Aorta (tissue), 5 donors: ENCODE measurements around the gene PLD4. TPM values are rescaled to one million over a fixed set of nuclear protein-coding genes. Genes with fewer than 3 reads are reported as not detected.

Experiments
- ATAC-seq: fragments of 200-7000 bp; cut with Tn5 transposase; one replicate; pipeline ENCODE4 v1.9.1; 2022; ENCODE audit warnings: moderate library complexity; ENCODE audit not compliant: low FRiP score
- DNase-seq, 2 donors: peaks; one replicate each; pipeline ENCODE4 v3.0.0-alpha.2; 2020
- H3K27ac ChIP-seq, 2 donors: one replicate each; pipeline ENCODE4 v1.5.1; 2013; ENCODE audit warnings: low read length in 2 of 2, mild to moderate bottlenecking in 2 of 2, moderate library complexity in 2 of 2, control low read depth in 1 of 2, inconsistent platforms in 1 of 2, low read depth in 1 of 2
- H3K27me3 ChIP-seq, 2 donors: one replicate each; pipeline ENCODE4 v1.6.1; 2013; ENCODE audit warnings: control low read depth in 1 of 2, low read length in 1 of 2, mild to moderate bottlenecking in 1 of 2, moderate library complexity in 1 of 2; ENCODE audit not compliant: insufficient read depth in 2 of 2, control insufficient read depth in 1 of 2
- H3K36me3 ChIP-seq, 2 donors: one replicate each; pipeline ENCODE4 v1.6.1; 2013; ENCODE audit warnings: control low read depth in 1 of 2, low read length in 1 of 2, mild to moderate bottlenecking in 1 of 2; ENCODE audit not compliant: insufficient read depth in 2 of 2, control insufficient read depth in 1 of 2
- H3K4me1 ChIP-seq, 2 donors: one replicate each; pipeline ENCODE4 v1.6.1; 2013; ENCODE audit warnings: low read length in 2 of 2, control low read depth in 1 of 2, mild to moderate bottlenecking in 1 of 2, moderate library complexity in 1 of 2; ENCODE audit not compliant: insufficient read depth in 2 of 2, control insufficient read depth in 1 of 2
- H3K4me3 ChIP-seq, 2 donors: one replicate each; pipeline ENCODE4 v1.5.1; 2013; ENCODE audit warnings: low read length in 2 of 2, control low read depth in 1 of 2, mild to moderate bottlenecking in 1 of 2
- H3K9me3 ChIP-seq: one replicate; pipeline ENCODE4 v1.6.1; 2013; ENCODE audit warnings: mild to moderate bottlenecking, low read length; ENCODE audit not compliant: control insufficient read depth
- WGBS, 2 donors: extraction: QIAGEN DNeasy Blood & Tissue Kit; methylation state at CpG; one replicate each; pipeline ENCODE4 v1.1.7; 2013; 5-methylcytosine and 5-hydroxymethylcytosine counted together
- intact Hi-C, 2 donors: fragments of 100-400 bp; cut with DNase I; formaldehyde crosslinking; loops; one replicate each; pipeline versions ENCODE4 v1.14.2 to v1.15.0; 2022
- long read RNA-seq, 2 donors: library from polyadenylated mRNA; unstranded; transcript quantifications; one replicate each; pipeline ENCODE4 v2.0.0, GENCODE V29; 2020 to 2021
- polyA plus RNA-seq, 2 donors: library from polyadenylated mRNA; stranded (reverse); fragments of 200-250 nt; gene quantifications; one replicate each; pipeline ENCODE4 v1.2.3, GENCODE V29; 2013
- total RNA-seq, 2 donors: library from RNA; stranded (reverse); fragmentation: NEBNext Ultra II Directional; extraction: Animal tissue kit (Norgen Biotek cat#: 25700); gene quantifications; one replicate each; pipeline ENCODE4 v1.2.1, GENCODE V29; 2021
- donor health status: healthy with polysubstance abuse.
- donor health status: Bipolar disorder and iron deficiency.
- donor health status: DM: no; HTN: no; CAD: no.
- donor health status: DM: no; HTN: no; CAD: no.
- donor health status: DM: yes; HTN: yes; CAD: no.

The PLD4 gene, protein sequence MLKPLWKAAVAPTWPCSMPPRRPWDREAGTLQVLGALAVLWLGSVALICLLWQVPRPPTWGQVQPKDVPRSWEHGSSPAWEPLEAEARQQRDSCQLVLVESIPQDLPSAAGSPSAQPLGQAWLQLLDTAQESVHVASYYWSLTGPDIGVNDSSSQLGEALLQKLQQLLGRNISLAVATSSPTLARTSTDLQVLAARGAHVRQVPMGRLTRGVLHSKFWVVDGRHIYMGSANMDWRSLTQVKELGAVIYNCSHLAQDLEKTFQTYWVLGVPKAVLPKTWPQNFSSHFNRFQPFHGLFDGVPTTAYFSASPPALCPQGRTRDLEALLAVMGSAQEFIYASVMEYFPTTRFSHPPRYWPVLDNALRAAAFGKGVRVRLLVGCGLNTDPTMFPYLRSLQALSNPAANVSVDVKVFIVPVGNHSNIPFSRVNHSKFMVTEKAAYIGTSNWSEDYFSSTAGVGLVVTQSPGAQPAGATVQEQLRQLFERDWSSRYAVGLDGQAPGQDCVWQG
- 1 to 10 TPM in 1 of 2 donors, under 1 TPM in 1; 0.62 to 1.7 TPM for total RNA-seq
- under 1 TPM in 1 of 2 donors, not detected in 1; 0.38 TPM for polyA plus RNA-seq
- long read RNA-seq, donor 1, full-length matches to known transcripts = 1 of 2 reads
- long read RNA-seq, donor 1, partial matches to known transcripts = 0 of 2 reads
- long read RNA-seq, donor 1, other reads (novel, unspliced or antisense) = 1 of 2 reads
- long read RNA-seq, donor 2, full-length matches to known transcripts = 1 of 1 reads
- long read RNA-seq, donor 2, partial matches to known transcripts = 0 of 1 reads
- long read RNA-seq, donor 2, other reads (novel, unspliced or antisense) = 0 of 1 reads

DNA sequence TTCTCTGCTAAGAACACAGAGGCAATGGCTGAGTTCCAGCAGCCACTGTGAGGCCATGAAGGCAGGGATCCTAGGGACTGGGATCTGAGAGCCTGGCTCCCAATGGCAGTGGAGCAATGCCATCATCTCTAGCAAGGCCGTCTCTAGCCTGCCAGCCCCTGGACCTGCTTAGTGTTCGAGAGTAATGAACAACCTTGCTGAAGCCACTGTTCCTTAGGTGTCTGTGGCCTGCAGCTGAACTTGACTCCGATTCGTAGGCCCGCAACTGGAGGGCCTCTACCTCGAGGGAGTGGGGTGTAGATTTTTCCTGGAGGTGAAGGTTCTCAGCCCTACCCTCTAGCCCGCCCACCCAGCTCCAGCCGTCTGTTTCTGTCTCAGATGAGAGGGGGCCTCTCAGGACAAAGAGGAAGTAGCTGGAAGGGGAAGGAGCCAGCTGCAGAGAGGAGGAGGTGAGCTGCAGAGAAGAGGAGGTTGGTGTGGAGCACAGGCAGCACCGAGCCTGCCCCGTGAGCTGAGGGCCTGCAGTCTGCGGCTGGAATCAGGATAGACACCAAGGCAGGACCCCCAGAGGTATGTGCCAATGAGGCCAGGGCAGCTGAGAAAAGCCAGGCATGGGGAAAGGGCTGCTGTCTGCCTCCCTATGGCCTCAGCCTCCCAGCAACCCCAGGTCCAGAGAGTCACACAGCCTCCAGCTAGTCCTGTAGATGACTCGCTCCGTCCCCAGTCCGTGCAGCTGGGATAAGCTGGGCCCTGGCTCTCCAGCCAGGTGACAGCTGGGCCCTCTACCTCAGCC lies at the start of gene PLD4:
PLD4 (plus strand) TSS at position 459 of the 793 bp plus-strand sequence. CDS start 2,262 bp downstream, outside the sequence.
- Histone ChIP-seq H3K27ac (no peak within 1 kb of the TSS), H3K4me1 (no peaks in the 10 kb centered on the region), H3K27me3 (no peaks in the 10 kb centered on the region), H3K9me3 (peaks cover 2% of the 10 kb centered on the region), H3K36me3 (no peaks in the 10 kb centered on the region), H3K4me3 (no peak within 1 kb of the TSS)
- ATAC-seq = no peak
- no peak for DNase-seq
- 88 to 92% methylated on average over 14 of the region's 14 CpGs for WGBS, 2 donors
- intact Hi-C loops = no loop called here

DNA sequence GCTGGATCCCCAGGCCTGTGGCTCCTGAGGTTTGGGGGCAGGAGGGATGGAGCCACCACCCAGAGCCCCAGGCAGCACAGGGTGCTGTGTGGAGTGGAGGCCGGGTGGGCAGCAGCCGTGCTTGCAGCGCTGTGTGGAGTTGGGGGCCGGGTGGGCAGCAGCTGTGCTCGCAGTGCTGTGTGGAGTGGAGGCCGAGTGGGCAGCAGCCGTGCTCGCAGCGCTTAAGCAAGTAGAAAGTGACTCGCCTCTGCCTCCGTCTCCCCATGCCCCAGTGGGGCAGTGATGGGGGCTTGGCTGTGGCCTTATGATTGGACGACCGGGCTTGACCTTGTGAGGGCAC lies 49.3 kb upstream of the PLD4 start:
- Histone ChIP-seq H3K4me3 (no peak overlapping the region), H3K9me3 (no peaks in the 10 kb centered on the region), H3K4me1 (no peaks in the 10 kb centered on the region), H3K36me3 (peaks cover 0 to 2% of the 10 kb centered on the region in 2 donors), H3K27ac (no peak overlapping the region), H3K27me3 (no peaks in the 10 kb centered on the region)
- ATAC-seq = no peak
- intact Hi-C loops = no loop called here
- WGBS, 2 donors = 97% methylated on average over 13 of the region's 13 CpGs
- DNase-seq = no peak

DNA sequence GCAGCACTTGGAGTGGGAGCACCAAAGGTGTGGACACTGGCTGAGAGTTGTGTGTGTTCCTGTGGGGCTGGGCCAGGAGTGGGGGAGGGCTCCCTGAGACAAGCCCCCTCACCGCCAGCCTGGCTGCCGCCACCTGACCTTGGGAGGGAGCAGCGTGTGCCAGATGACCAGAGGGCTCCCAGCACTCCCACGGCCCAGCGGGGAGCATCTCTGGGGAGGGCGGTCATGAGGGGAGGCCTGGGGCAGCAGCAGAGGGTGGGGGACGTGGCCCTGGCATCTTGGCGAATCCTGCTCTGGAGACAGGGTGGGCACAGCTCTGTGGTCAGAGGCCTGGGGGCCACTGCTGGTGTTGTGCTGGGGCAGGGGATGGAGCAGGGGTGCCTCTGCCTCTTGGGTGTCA lies 48.9 kb upstream of the PLD4 start:
- 97 to 100% methylated on average over 5 to 8 of the region's 8 CpGs for WGBS, 2 donors
- Histone ChIP-seq H3K9me3 (no peaks in the 10 kb centered on the region), H3K4me3 (no peak overlapping the region), H3K27ac (no peak overlapping the region), H3K4me1 (no peaks in the 10 kb centered on the region), H3K27me3 (no peaks in the 10 kb centered on the region), H3K36me3 (peaks cover 0 to 6% of the 10 kb centered on the region in 2 donors)
- intact Hi-C loops = no loop called here
- ATAC-seq = no peak
- DNase-seq = no peak

DNA sequence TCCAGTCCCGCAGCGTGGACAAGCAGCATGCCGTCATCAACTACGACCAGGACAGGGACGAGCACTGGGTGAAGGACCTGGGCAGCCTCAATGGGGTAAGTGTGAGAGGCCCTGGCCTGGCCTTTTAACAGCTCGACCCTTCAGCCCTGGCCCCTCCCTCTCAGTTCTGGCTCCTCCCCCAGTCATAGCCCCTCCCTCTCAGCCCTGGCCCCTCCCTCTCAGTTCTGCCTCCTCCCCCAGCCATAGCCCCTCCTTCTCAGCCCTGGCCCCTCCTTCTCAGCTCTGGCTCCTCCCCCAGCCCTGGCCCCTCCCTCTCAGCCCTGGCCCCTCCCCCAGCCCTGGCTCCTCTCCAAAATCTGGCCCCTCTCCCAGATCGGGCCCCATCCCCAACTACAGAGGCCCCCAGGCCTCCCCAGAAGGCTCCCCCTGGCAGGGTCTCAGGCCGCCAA lies 48.4 kb upstream of the PLD4 start:
- H3K27ac ChIP-seq = no peak overlapping the region
- H3K4me3 ChIP-seq = no peak overlapping the region
- no peaks in the 10 kb centered on the region for H3K4me1 ChIP-seq
- peaks cover 0 to 6% of the 10 kb centered on the region in 2 donors for H3K36me3 ChIP-seq
- H3K27me3 ChIP-seq = no peaks in the 10 kb centered on the region
- no peak for ATAC-seq
- DNase-seq = no peak
- H3K9me3 ChIP-seq = no peaks in the 10 kb centered on the region
- intact Hi-C loops = no loop called here
- WGBS, 2 donors = 89 to 97% methylated on average over 7 to 8 of the region's 8 CpGs

DNA sequence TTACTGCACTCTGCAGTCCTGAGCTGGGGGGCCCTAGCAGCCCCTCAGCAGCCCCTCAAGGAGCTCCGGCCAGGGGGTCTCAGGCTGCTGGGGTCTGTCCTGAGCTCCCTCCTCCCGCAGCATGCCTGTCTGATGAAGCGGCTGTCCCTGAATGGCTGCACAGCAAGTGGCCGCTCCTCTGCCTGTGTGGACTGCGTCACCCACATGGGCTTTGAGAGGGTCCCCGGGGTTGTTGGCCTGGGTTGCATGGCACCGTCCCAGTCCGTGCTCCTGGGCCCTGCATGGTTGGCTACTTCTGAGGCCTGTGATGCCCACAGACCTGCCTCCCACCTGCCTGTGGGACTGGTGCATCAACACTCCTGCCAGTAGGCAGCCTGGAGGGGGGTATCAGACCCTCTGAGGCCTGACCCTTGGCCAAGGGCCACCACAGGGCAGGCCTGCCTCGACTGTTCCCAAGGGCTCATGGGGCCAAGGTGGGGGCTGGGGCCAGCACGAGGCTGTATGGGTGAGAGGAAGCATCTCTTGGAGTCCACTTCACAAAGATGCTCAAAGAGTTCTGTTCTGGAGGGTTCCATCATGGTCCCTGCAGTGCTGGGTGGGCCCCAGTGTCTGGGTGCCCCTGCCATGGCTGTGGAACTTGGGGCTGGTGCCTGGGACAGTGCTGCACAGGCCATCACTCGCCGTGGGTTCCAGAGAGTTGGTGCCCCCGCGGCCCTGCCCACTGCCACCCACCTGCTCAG lies 47.4 kb upstream of the PLD4 start:
- Histone ChIP-seq H3K27ac (no peak overlapping the region), H3K36me3 (peaks cover 0 to 6% of the 10 kb centered on the region in 2 donors), H3K4me3 (no peak overlapping the region), H3K27me3 (no peaks in the 10 kb centered on the region), H3K9me3 (no peaks in the 10 kb centered on the region), H3K4me1 (no peaks in the 10 kb centered on the region)
- DNase-seq (no peak), ATAC-seq (no peak)
- intact Hi-C loops = no loop called here
- 83 to 84% methylated on average over 14 of the region's 14 CpGs for WGBS, 2 donors

DNA sequence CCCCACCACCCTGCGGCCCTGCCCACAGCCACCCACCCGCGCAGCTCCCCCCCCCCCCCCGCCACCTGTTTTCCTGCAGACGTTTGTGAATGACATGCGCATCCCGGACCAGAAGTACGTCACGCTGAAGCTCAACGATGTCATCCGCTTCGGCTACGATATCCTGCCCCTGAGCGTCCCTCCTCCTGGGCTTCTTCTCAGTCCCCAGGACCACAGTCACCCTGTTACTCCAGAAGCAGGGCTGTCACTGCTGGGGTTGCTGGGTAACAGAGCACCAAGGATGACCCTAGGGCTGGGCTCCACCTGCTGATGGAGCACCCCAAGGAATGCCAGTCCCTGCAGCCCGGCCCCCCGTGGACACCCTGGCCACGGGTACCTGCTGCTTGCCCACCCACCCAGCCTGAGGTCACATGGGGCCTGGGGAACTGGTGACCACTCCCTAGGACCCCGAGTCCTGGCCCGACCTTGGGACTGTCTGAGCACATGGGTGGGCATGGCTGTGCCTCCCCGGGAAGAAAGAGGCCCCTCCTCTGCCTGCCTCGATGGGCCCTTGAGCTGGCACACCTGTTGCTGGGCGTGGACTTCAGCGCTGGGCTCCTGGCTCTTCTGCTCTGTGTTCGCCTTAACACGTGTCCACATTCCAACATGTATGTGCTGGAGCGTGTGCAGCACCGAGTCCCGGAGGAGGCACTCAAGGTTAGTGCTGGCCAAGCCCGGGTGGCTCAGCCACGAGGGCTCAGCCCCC lies 46.7 kb upstream of the PLD4 start:
- Histone ChIP-seq H3K27ac (no peak overlapping the region), H3K27me3 (no peaks in the 10 kb centered on the region), H3K36me3 (peaks cover 0 to 7% of the 10 kb centered on the region in 2 donors), H3K4me1 (no peaks in the 10 kb centered on the region), H3K4me3 (no peak overlapping the region), H3K9me3 (no peaks in the 10 kb centered on the region)
- intact Hi-C loops = no loop called here
- ATAC-seq (no peak), DNase-seq (peak in 1 of 2 donors; percentile 42)
- WGBS, 2 donors = 68 to 71% methylated on average over 27 to 30 of the region's 30 CpGs

DNA sequence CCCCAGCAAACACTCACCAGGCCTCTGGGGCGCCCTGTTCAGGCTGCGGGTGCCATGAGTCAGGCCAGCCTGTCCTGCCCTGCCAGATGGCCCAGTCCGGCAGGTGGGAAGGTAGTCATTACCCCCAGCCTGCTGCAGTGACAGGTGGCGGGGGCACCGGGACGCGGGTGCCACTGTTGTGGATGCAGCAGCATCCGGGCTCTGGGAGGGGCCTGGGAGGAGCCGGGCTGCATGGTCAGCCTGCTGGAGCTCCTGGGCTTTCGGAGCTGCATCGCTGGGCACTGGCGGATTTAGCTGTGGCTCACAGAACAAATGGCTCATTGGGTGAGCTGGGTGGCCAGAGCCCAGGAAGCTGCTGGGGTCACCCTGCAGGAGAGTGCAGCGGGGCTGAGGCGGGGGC lies 46.1 kb upstream of the PLD4 start:
- peak in 1 of 2 donors; percentile 36 for DNase-seq
- Histone ChIP-seq H3K36me3 (peaks cover 0 to 9% of the 10 kb centered on the region in 2 donors), H3K9me3 (no peaks in the 10 kb centered on the region), H3K4me1 (no peaks in the 10 kb centered on the region), H3K4me3 (no peak overlapping the region), H3K27me3 (no peaks in the 10 kb centered on the region), H3K27ac (no peak overlapping the region)
- 90 to 93% methylated on average over 14 of the region's 14 CpGs for WGBS, 2 donors
- intact Hi-C loops = no loop called here
- ATAC-seq = no peak
